B cell (primary cell): Measurements from ENCODE around the gene WEE2.

ENCODE experiments used
- EZH2 ChIP-seq: IDR thresholded peaks from 2 replicates; pipeline ENCODE4 v1.6.1; 2012; ENCODE audit warnings: borderline replicate concordance, low read depth, mild to moderate bottlenecking, moderate library complexity, low read length; ENCODE audit not compliant: insufficient read depth, poor library complexity, severe bottlenecking
- TF ChIP-seq, protein P1 (sequence below): fragments of 200-600 bp; IDR thresholded peaks from one replicate; pipeline ENCODE4 v1.8.0; 2022; ENCODE audit warnings: antibody characterized with exemption, mild to moderate bottlenecking

- TF ChIP-seq, protein P1, sequence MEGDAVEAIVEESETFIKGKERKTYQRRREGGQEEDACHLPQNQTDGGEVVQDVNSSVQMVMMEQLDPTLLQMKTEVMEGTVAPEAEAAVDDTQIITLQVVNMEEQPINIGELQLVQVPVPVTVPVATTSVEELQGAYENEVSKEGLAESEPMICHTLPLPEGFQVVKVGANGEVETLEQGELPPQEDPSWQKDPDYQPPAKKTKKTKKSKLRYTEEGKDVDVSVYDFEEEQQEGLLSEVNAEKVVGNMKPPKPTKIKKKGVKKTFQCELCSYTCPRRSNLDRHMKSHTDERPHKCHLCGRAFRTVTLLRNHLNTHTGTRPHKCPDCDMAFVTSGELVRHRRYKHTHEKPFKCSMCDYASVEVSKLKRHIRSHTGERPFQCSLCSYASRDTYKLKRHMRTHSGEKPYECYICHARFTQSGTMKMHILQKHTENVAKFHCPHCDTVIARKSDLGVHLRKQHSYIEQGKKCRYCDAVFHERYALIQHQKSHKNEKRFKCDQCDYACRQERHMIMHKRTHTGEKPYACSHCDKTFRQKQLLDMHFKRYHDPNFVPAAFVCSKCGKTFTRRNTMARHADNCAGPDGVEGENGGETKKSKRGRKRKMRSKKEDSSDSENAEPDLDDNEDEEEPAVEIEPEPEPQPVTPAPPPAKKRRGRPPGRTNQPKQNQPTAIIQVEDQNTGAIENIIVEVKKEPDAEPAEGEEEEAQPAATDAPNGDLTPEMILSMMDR, result no peak
- TF ChIP-seq EZH2, result no peak
These were observed at the start of gene WEE2 for GRCh38 chr7:141708351-141708750.
